MCF 10A (cell line): ENCODE results near the gene CHMP6. TPM values are rescaled to one million over a fixed set of nuclear protein-coding genes. Genes with fewer than 3 reads are reported as not detected.
A peak's percentile ranks its signal among the peaks of the same experiment; 100 is the strongest.

ENCODE experiments used
- BruUV-seq: library from RNA; stranded (reverse); fragments of 400-500 nt; replicated peaks from 2 replicates; lab custom pipeline; 2021; lab: Mats Ljungman, UMichigan
- CTCF ChIA-PET: fragments of 300-600 bp; sonication (Branson Sonifier 250); formaldehyde crosslinking; extraction: SDS; loops from one replicate; lab custom pipeline; 2021; ENCODE audit warnings: antibody characterized with exemption, inconsistent platforms; lab: Yijun Ruan, JAX
- POLR2A ChIA-PET: fragments of 300-600, 350-650 bp; sonication (Branson Sonifier 250); formaldehyde crosslinking; extraction: SDS; loops from one replicate; lab custom pipeline; 2020; ENCODE audit warnings: antibody characterized with exemption, inconsistent platforms; lab: Yijun Ruan, JAX
- DNase-seq: peaks from one replicate; pipeline ENCODE4 v3.0.0-alpha.2; 2018; ENCODE audit not compliant: unreplicated experiment
- H3K27ac Mint-ChIP-seq: one replicate; pipeline ENCODE4 v1.8.0; 2022; ENCODE audit warnings: mild to moderate bottlenecking, low read depth, mixed read lengths; ENCODE audit not compliant: unreplicated experiment
- H3K27me3 Mint-ChIP-seq: one replicate; pipeline ENCODE4 v1.8.0; 2022; ENCODE audit warnings: mixed read lengths; ENCODE audit not compliant: insufficient read depth, unreplicated experiment
- H3K36me3 Mint-ChIP-seq: one replicate; pipeline ENCODE4 v1.8.0; 2022; ENCODE audit warnings: mild to moderate bottlenecking, moderate library complexity, mixed read lengths; ENCODE audit not compliant: insufficient read depth, unreplicated experiment
- H3K4me1 Mint-ChIP-seq: one replicate; pipeline ENCODE4 v1.8.0; 2022; ENCODE audit warnings: mixed read lengths; ENCODE audit not compliant: insufficient read depth, unreplicated experiment
- H3K4me3 Mint-ChIP-seq: one replicate; pipeline ENCODE4 v1.8.0; 2022; ENCODE audit warnings: mild to moderate bottlenecking, moderate library complexity, mixed read lengths; ENCODE audit not compliant: unreplicated experiment
- H3K9me3 Mint-ChIP-seq: one replicate; pipeline ENCODE4 v1.8.0; 2022; ENCODE audit warnings: mixed read lengths; ENCODE audit not compliant: unreplicated experiment
- intact Hi-C: fragments of 100-400 bp; cut with micrococcal nuclease; formaldehyde crosslinking; loops from 2 replicates; pipeline ENCODE4 v1.14.1; 2022
- total RNA-seq: library from RNA; stranded (reverse); gene quantifications from 2 replicates; pipeline ENCODE4 v1.2.3, GENCODE V29; 2022
- TF ChIP-seq, protein P1 (sequence below): fragments of 200-600 bp; IDR thresholded peaks from one replicate; pipeline ENCODE4 v1.8.0; 2022; ENCODE audit warnings: antibody characterized with exemption, mild to moderate bottlenecking; ENCODE audit not compliant: unreplicated experiment

The CHMP6 gene
- total RNA-seq, 1 experiment from 2014 or later, result 19.5 TPM

DNA sequence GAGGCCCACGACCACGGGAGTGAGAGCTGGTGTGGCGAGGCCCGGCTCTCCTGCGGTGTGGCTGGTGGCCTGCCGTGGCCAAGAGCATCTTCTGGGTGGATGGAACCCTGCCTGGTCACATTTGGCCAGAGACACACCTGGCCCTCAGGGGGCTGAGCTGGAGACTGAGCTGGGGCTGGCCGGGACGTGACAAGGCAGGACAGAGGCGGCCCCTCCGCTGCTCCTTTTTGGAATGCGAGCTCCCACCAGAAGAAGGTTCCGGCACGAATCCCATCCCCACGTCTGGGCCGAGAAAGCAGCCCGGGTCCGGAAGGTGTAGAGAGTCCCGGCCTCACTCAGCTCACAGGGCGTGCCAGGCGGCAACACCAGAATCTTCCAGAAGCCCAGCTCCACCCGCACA lies 26.0 kb upstream of the CHMP6 start:
- POLR2A ChIA-PET, result interaction anchor here (0.9 kb wide), 1 partner anchor 65 kb away, joined by 3 read pairs; no protein-coding TSS in a partner anchor
- H3K27ac Mint-ChIP-seq, result no peak overlapping the region
- H3K4me3 Mint-ChIP-seq, result no peak overlapping the region
- H3K9me3 Mint-ChIP-seq, result no peaks in the 10 kb centered on the region
- peaks cover 27% of the 10 kb centered on the region for H3K36me3 Mint-ChIP-seq
- H3K27me3 Mint-ChIP-seq, result no peaks in the 10 kb centered on the region
- DNase-seq, result no peak
- TF ChIP-seq, protein P1, sequence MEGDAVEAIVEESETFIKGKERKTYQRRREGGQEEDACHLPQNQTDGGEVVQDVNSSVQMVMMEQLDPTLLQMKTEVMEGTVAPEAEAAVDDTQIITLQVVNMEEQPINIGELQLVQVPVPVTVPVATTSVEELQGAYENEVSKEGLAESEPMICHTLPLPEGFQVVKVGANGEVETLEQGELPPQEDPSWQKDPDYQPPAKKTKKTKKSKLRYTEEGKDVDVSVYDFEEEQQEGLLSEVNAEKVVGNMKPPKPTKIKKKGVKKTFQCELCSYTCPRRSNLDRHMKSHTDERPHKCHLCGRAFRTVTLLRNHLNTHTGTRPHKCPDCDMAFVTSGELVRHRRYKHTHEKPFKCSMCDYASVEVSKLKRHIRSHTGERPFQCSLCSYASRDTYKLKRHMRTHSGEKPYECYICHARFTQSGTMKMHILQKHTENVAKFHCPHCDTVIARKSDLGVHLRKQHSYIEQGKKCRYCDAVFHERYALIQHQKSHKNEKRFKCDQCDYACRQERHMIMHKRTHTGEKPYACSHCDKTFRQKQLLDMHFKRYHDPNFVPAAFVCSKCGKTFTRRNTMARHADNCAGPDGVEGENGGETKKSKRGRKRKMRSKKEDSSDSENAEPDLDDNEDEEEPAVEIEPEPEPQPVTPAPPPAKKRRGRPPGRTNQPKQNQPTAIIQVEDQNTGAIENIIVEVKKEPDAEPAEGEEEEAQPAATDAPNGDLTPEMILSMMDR, result no peak
- CTCF ChIA-PET, result no interaction called here
- no peaks in the 10 kb centered on the region for H3K4me1 Mint-ChIP-seq
- BruUV-seq, result no TSS peak
- intact Hi-C loops, result no loop called here

DNA sequence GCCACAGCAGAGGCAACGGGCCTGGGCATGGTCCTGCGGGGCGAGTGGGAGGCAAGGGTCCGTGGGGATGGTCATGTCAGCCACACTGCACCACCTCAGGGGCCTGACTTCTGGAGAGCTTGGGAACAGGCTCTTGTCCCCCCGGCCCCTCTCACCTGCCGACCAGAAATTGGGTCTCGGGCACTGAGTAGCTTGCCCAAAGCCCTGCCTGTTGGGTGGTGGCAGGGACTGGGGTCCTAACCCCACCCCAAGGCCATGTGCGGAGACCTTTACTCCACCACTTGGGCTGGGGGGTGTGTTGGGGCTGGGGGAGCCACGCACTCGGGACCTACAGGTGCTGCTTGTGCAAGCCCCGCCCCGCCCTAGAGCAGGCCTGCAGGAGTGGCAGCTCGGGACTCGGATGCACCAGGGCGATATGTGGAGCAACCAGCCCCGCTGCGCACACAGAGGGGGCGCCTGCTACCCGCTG lies 24.2 kb upstream of the CHMP6 start:
- Mint-ChIP-seq H3K27me3 (no peaks in the 10 kb centered on the region), H3K36me3 (peaks cover 31% of the 10 kb centered on the region), H3K4me1 (no peaks in the 10 kb centered on the region), H3K4me3 (no peak overlapping the region), H3K9me3 (no peaks in the 10 kb centered on the region), H3K27ac (peak overlapping the region; percentile 54)
- BruUV-seq, result no TSS peak
- CTCF ChIA-PET, result no interaction called here
- POLR2A ChIA-PET, result no interaction called here
- no peak for DNase-seq
- intact Hi-C loops, result no loop called here
- TF ChIP-seq, protein P1, result no peak

DNA sequence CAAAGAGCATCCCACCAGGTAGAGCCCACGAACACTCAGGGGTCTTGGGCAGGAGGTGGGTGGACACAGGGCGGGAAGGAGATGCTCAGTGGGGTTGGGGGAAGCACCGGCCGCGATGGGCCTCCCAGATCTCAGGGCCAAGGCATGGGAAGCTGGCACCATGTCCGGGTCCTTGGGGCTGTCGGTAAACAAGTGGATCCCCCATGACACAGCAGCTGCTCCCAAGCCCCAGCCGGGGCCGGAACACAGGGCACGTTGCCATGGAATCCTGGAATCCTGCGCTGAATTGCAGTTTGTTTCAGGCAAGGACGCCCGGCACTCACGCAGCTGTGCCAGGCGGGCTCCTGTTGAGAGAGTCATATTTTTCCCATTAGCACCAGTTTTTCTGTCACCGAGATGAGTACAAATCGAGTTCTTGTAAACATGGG lies 23.0 kb upstream of the CHMP6 start:
- Mint-ChIP-seq H3K4me1 (no peaks in the 10 kb centered on the region), H3K9me3 (no peaks in the 10 kb centered on the region), H3K36me3 (peaks cover 31% of the 10 kb centered on the region), H3K27ac (peak overlapping the region; percentile 54), H3K27me3 (no peaks in the 10 kb centered on the region), H3K4me3 (no peak overlapping the region)
- TF ChIP-seq, protein P1, result no peak
- DNase-seq, result no peak
- no TSS peak for BruUV-seq
- intact Hi-C loops, result no loop called here
- ChIA-PET CTCF (interaction anchor here (0.6 kb wide), 1 partner anchor 340 kb away, joined by 3 read pairs; no protein-coding TSS in a partner anchor), POLR2A (no interaction called here)

DNA sequence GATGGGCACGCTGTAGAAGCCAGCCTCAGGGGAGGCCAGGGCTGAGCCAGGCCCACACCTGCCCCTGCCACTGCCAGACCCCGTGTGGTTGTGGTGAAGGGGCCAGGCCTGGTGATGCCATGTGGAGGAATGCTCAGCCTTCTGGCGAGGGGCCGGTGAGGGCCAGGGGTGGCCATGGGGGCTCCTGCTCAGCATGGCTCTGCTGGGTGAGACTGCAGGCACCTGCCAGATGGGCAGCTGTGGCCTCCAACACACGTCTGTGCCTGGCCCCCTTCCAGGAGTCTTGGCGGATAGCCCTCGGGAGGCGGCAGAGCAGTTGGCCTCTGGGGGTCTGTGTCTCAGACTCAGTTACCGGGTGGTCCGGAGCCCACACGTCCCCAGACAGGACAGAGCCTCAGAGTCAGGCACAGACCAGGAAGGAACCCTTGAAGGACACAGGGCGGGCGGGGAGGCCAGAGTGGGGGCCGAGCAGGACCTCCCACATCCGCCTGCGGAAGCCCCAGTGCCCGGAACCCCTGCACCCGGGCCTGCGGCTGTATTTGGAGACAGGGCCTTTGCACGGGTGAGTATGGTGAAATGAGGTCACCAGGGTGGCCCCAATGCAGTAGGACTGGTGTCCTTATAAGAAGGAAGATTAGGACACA lies 22.5 kb upstream of the CHMP6 start:
- Mint-ChIP-seq H3K4me1 (no peaks in the 10 kb centered on the region), H3K36me3 (peaks cover 31% of the 10 kb centered on the region), H3K9me3 (no peaks in the 10 kb centered on the region), H3K4me3 (no peak overlapping the region), H3K27me3 (no peaks in the 10 kb centered on the region), H3K27ac (no peak overlapping the region)
- POLR2A ChIA-PET, result no interaction called here
- DNase-seq, result no peak
- TF ChIP-seq, protein P1, result no peak
- CTCF ChIA-PET, result interaction anchor here (1.0 kb wide), 1 partner anchor 541 kb away, joined by 3 read pairs; no protein-coding TSS in a partner anchor
- intact Hi-C loops, result no loop called here
- no TSS peak for BruUV-seq
